PC-9 (cell line): ENCODE results near the gene LAT. TPM values are rescaled to one million over a fixed set of nuclear protein-coding genes. Genes with fewer than 3 reads are reported as not detected.

Experiments used
- BruUV-seq: library from RNA; stranded (reverse); fragments of 400-500 nt; replicated peaks from 2 replicates; lab custom pipeline; 2021; lab: Mats Ljungman, UMichigan
- CTCF ChIA-PET: fragments of 300-600 bp; sonication (Branson Sonifier 250); formaldehyde crosslinking; loops from one replicate; lab custom pipeline; 2022; ENCODE audit warnings: antibody characterized with exemption; lab: Charles Lee
- POLR2A ChIA-PET: fragments of 300-600 bp; sonication (Branson Sonifier 250); formaldehyde crosslinking; loops from one replicate; lab custom pipeline; 2022; ENCODE audit warnings: antibody characterized with exemption; ENCODE audit not compliant: unreplicated experiment; lab: Charles Lee
- DNase-seq, 2 experiments: peaks; one replicate each; pipeline versions ENCODE4 v3.0.0 to v3.0.0-alpha.2; 2015 to 2022; ENCODE audit warnings: mixed read lengths in 1 of 2
- H2AFZ ChIP-seq: fragments of 200-600 bp; sonication (generic); 2 replicates; pipeline ENCODE4 v1.8.1; 2017; ENCODE audit warnings: antibody characterized with exemption
- H3F3A ChIP-seq: fragments of 200-600 bp; sonication (generic); 2 replicates; pipeline ENCODE4 v1.8.1; 2017; ENCODE audit warnings: antibody characterized with exemption, mild to moderate bottlenecking, low read depth; ENCODE audit not compliant: insufficient read depth
- H3K27ac ChIP-seq: fragments of 200-600 bp; sonication (generic); 2 replicates; pipeline ENCODE4 v1.6.1; 2016; ENCODE audit warnings: mixed run types
- H3K27me3 ChIP-seq: fragments of 200-600 bp; sonication (generic); 2 replicates; pipeline ENCODE4 v1.6.1; 2016; ENCODE audit warnings: low read depth, mixed run types; ENCODE audit not compliant: insufficient read depth
- H3K36me3 ChIP-seq: fragments of 200-600 bp; sonication (generic); 2 replicates; pipeline ENCODE4 v1.6.1; 2016; ENCODE audit warnings: low read depth, mixed run types
- H3K4me1 ChIP-seq: fragments of 200-600 bp; sonication (generic); replicated peaks from 2 replicates; pipeline ENCODE4 v1.6.1; 2016; ENCODE audit warnings: mixed run types; ENCODE audit not compliant: insufficient read depth
- H3K4me2 ChIP-seq: fragments of 200-600 bp; sonication (generic); 2 replicates; pipeline ENCODE4 v1.6.1; 2017; ENCODE audit warnings: mixed run types
- H3K4me3 ChIP-seq: fragments of 200-600 bp; sonication (generic); 2 replicates; pipeline ENCODE4 v1.6.1; 2016; ENCODE audit warnings: mixed run types
- H3K79me2 ChIP-seq: fragments of 200-600 bp; sonication (generic); 2 replicates; pipeline ENCODE4 v1.6.1; 2017; ENCODE audit warnings: low read depth, mixed run types
- H3K9me2 ChIP-seq: fragments of 200-600 bp; sonication (generic); 2 replicates; pipeline ENCODE4 v1.8.1; 2017; ENCODE audit warnings: mild to moderate bottlenecking; ENCODE audit not compliant: insufficient read depth
- H3K9me3 ChIP-seq: fragments of 200-600 bp; sonication (generic); 2 replicates; pipeline ENCODE4 v1.8.1; 2016; ENCODE audit warnings: low read depth; ENCODE audit not compliant: insufficient read depth
- H4K20me1 ChIP-seq: fragments of 200-600 bp; sonication (generic); 2 replicates; pipeline ENCODE4 v1.8.1; 2017; ENCODE audit not compliant: insufficient read depth
- CTCF ChIP-seq: fragments of 200-600 bp; sonication (generic); conservative IDR thresholded peaks from 2 replicates; pipeline ENCODE4 v1.6.1; 2017; ENCODE audit warnings: mixed run types, antibody characterized with exemption, mild to moderate bottlenecking, moderate library complexity
- EZH2 ChIP-seq: fragments of 200-600 bp; sonication (generic); IDR thresholded peaks from 2 replicates; pipeline ENCODE4 v1.8.0; 2017; ENCODE audit warnings: antibody characterized with exemption, low read depth
- intact Hi-C: fragments of 100-400 bp; cut with micrococcal nuclease; formaldehyde crosslinking; loops from one replicate; pipeline ENCODE4 v1.10.0; 2022; ENCODE audit not compliant: unreplicated experiment
- total RNA-seq: library from RNA; stranded (reverse); gene quantifications from 2 replicates; pipeline ENCODE4 v1.2.3, GENCODE V29; 2021

Gene LAT
- total RNA-seq, 1 experiment from 2014 or later = 12.4 TPM

DNA sequence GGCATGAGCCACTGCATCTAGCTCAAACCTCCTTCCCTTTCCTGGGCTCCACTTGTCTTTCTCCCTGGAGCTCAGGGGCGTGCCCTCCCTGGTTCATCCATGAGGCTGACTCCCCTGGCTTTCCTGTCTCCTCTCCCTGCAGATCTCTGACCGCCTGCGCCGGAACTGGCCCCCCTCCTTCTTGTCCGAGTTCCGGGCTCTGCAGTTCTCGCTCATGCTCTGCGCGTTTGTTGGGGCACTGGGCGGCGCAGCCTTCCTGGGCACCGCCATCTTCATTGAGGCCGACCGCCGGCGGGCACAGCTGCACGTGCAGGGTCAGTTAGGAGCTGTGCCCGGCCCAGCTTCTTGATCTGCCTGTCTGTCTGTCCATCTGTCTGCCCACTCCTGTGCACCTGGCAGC, 1.2 kb upstream of the LAT start:
- Histone ChIP-seq H3K4me3 (no peak overlapping the region), H3K4me1 (no peaks in the 10 kb centered on the region), H3K27me3 (no peaks in the 10 kb centered on the region), H3K9me3 (no peaks in the 10 kb centered on the region), H3F3A (no peaks in the 10 kb centered on the region; the same call in 1 of the 2 replicates), H3K9me2 (no peaks in the 10 kb centered on the region), H4K20me1 (no peaks in the 10 kb centered on the region), H2AFZ (no peak overlapping the region), H3K4me2 (no peak overlapping the region), H3K36me3 (peaks cover 13% of the 10 kb centered on the region), H3K79me2 (no peaks in the 10 kb centered on the region), H3K27ac (no peak overlapping the region)
- DNase-seq = no peak
- TF ChIP-seq CTCF (no peak), EZH2 (no peak)
- CTCF ChIA-PET = no interaction called here
- POLR2A ChIA-PET = no interaction called here
- no TSS peak for BruUV-seq
- intact Hi-C loops = no loop called here

DNA sequence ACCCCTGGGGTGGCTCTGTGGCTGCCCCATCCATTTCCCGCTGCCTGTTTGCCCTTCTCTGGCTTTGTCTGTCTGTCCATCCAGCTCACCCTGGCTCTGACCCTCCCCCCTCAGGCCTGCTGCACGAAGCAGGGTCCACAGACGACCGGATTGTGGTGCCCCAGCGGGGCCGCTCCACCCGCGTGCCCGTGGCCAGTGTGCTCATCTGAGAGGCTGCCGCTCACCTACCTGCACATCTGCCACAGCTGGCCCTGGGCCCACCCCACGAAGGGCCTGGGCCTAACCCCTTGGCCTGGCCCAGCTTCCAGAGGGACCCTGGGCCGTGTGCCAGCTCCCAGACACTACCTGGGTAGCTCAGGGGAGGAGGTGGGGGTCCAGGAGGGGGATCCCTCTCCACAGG, 761 bp upstream of the LAT start:
- TF ChIP-seq EZH2 = no peak
- TF ChIP-seq CTCF = no peak
- H3K4me1 ChIP-seq = no peaks in the 10 kb centered on the region
- H4K20me1 ChIP-seq = no peaks in the 10 kb centered on the region
- H3F3A ChIP-seq = no peaks in the 10 kb centered on the region; the same call in 1 of the 2 replicates
- H3K9me3 ChIP-seq = no peaks in the 10 kb centered on the region
- H3K79me2 ChIP-seq = no peaks in the 10 kb centered on the region
- H3K4me3 ChIP-seq = no peak overlapping the region
- H3K27ac ChIP-seq = no peak overlapping the region
- DNase-seq = no peak
- no peaks in the 10 kb centered on the region for H3K9me2 ChIP-seq
- intact Hi-C loops = no loop called here
- POLR2A ChIA-PET = no interaction called here
- H3K4me2 ChIP-seq = no peak overlapping the region
- BruUV-seq = TSS peak; percentile 19
- H3K27me3 ChIP-seq = no peaks in the 10 kb centered on the region
- H2AFZ ChIP-seq = no peak overlapping the region
- H3K36me3 ChIP-seq = peaks cover 13% of the 10 kb centered on the region
- CTCF ChIA-PET = no interaction called here

- intact Hi-C loops = no loop called here
- H4K20me1 ChIP-seq = no peaks in the 10 kb centered on the region
- H3F3A ChIP-seq = no peaks in the 10 kb centered on the region; the same call in 1 of the 2 replicates
- H3K27ac ChIP-seq = no peak overlapping the region
- no peak overlapping the region for H3K4me2 ChIP-seq
- no TSS peak for BruUV-seq
- no peak overlapping the region for H2AFZ ChIP-seq
- no peaks in the 10 kb centered on the region for H3K9me3 ChIP-seq
- TF ChIP-seq CTCF (no peak), EZH2 (no peak)
- H3K4me3 ChIP-seq = no peak overlapping the region
- DNase-seq = no peak
- no peaks in the 10 kb centered on the region for H3K9me2 ChIP-seq
- H3K27me3 ChIP-seq = no peaks in the 10 kb centered on the region
- ChIA-PET CTCF (no interaction called here), POLR2A (no interaction called here)
- H3K4me1 ChIP-seq = no peaks in the 10 kb centered on the region
- peaks cover 13% of the 10 kb centered on the region for H3K36me3 ChIP-seq
- H3K79me2 ChIP-seq = no peaks in the 10 kb centered on the region
Observed at GRCh38 chr16:28985211-28986041, 574 bp downstream of the LAT start.
